ENCODE results near the gene MED9.

The MED9 gene

GRCh38 chr17:17511293-17511741, 34.5 kb downstream of the MED9 start:
- TF ChIP-seq SPI1 (IDR thresholded peaks at IDR 0.05; ENCODE audit: low read depth, low read length) (no peak), PAX5 (IDR thresholded peaks at IDR 0.05; ENCODE audit: insufficient read depth, low read length, severe bottlenecking) (no peak), POLR2AphosphoS5 (IDR thresholded peaks at IDR 0.05; ENCODE audit: low read depth, low read length) (no peak), POU2F2 (IDR thresholded peaks at IDR 0.05; ENCODE audit: low read depth, low read length) (no peak), TAF1 (IDR thresholded peaks at IDR 0.05; ENCODE audit: low read depth, low read length) (no peak), POLR2A (IDR thresholded peaks at IDR 0.05; ENCODE audit: low read depth, low read length) (no peak)
- FAIRE-seq: no peak
- DNase-seq (ENCODE audit: insufficient read length, low spot score): no peak

- DNase-seq (ENCODE audit: insufficient read length, low spot score) (no peak), FAIRE-seq (no peak)
- TF ChIP-seq PAX5 (IDR thresholded peaks at IDR 0.05; ENCODE audit: insufficient read depth, low read length, severe bottlenecking) (no peak), SPI1 (IDR thresholded peaks at IDR 0.05; ENCODE audit: low read depth, low read length) (no peak), TAF1 (IDR thresholded peaks at IDR 0.05; ENCODE audit: low read depth, low read length) (no peak), POU2F2 (IDR thresholded peaks at IDR 0.05; ENCODE audit: low read depth, low read length) (no peak), POLR2AphosphoS5 (IDR thresholded peaks at IDR 0.05; ENCODE audit: low read depth, low read length) (no peak), POLR2A (IDR thresholded peaks at IDR 0.05; ENCODE audit: low read depth, low read length) (no peak)
Measured at GRCh38 chr17:17511881-17512858, 35.4 kb downstream of the MED9 start.

GRCh38 chr17:17512866-17513265, 36.1 kb downstream of the MED9 start:
- no peak for TF ChIP-seq TAF1 (IDR thresholded peaks at IDR 0.05; ENCODE audit: low read depth, low read length)
- TF ChIP-seq POLR2AphosphoS5 (IDR thresholded peaks at IDR 0.05; ENCODE audit: low read depth, low read length): no peak
- no peak for TF ChIP-seq POU2F2 (IDR thresholded peaks at IDR 0.05; ENCODE audit: low read depth, low read length)
- TF ChIP-seq SPI1 (IDR thresholded peaks at IDR 0.05; ENCODE audit: low read depth, low read length): no peak
- TF ChIP-seq POLR2A (IDR thresholded peaks at IDR 0.05; ENCODE audit: low read depth, low read length): no peak
- no peak for FAIRE-seq
- DNase-seq (ENCODE audit: insufficient read length, low spot score): no peak

DNA sequence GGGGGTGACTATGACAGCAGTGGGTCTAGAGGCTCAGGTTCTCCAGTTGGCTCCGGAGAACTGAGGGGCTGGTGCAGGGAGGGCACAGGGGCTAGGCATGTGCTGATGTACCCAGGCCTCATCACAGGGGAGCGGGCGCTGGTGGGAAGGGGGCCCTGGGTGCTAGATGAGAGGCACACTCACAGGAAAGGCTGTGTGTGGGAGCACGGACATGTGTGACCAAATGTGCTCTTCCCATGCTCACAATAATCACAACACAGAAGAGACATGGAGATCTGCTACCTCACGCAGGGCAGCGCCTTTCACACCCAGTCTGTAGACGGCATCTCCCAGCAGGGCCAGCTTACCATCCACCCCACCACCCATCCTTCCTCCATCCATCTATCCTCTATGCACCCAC, 36.8 kb downstream of the MED9 start:
- no peak for FAIRE-seq
- TF ChIP-seq TAF1 (IDR thresholded peaks at IDR 0.05; ENCODE audit: low read depth, low read length): no peak
- no peak for TF ChIP-seq SPI1 (IDR thresholded peaks at IDR 0.05; ENCODE audit: low read depth, low read length)
- no peak for TF ChIP-seq POU2F2 (IDR thresholded peaks at IDR 0.05; ENCODE audit: low read depth, low read length)
- TF ChIP-seq POLR2AphosphoS5 (IDR thresholded peaks at IDR 0.05; ENCODE audit: low read depth, low read length): no peak
- no peak for TF ChIP-seq POLR2A (IDR thresholded peaks at IDR 0.05; ENCODE audit: low read depth, low read length)
- no peak for TF ChIP-seq PAX5 (IDR thresholded peaks at IDR 0.05; ENCODE audit: insufficient read depth, low read length, severe bottlenecking)

DNA sequence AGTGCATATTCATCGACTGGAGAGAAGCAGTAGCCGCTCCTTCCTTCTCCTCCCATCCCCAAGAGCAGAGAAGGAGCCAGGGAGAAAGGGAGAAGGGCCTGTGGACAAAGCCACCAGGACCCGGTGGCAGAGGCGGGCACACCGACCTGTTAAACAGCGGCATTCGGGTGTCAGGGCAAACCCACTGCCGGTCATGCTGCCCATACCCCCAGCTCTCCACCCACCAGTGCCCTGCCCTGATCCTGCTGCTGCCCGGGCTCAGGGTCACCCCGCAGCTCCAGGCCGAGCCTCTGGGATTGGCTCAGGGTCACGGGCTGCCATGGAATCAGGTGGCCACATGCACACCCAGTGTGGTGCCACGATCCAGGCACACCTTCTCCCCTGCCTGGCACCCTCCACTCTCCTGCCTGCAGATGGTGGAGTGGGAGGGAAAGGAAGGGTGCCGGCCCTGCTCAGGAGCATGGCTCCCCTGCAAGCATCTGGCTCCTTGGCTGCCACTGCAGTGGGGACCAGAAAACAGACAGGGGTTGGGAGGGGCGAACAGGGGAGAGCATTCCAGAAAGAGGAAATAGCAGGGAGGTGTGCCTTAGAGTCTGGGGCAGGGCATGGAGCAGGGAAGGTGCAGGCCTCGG, 37.7 kb downstream of the MED9 start:
- no peak for FAIRE-seq
- no peak for TF ChIP-seq TAF1 (IDR thresholded peaks at IDR 0.05; ENCODE audit: low read depth, low read length)
- no peak for TF ChIP-seq PAX5 (IDR thresholded peaks at IDR 0.05; ENCODE audit: insufficient read depth, low read length, severe bottlenecking)
- TF ChIP-seq POU2F2 (IDR thresholded peaks at IDR 0.05; ENCODE audit: low read depth, low read length): no peak
- no peak for TF ChIP-seq SPI1 (IDR thresholded peaks at IDR 0.05; ENCODE audit: low read depth, low read length)
- no peak for TF ChIP-seq POLR2A (IDR thresholded peaks at IDR 0.05; ENCODE audit: low read depth, low read length)
- TF ChIP-seq POLR2AphosphoS5 (IDR thresholded peaks at IDR 0.05; ENCODE audit: low read depth, low read length): no peak
- no peak for DNase-seq (ENCODE audit: insufficient read length, low spot score)

More for the DNA sequence above, 36.8 kb downstream of the MED9 start:
- no peak for DNase-seq (ENCODE audit: insufficient read length, low spot score)

- FAIRE-seq (no peak), DNase-seq (ENCODE audit: insufficient read length, low spot score) (no peak)
- TF ChIP-seq POU2F2 (IDR thresholded peaks at IDR 0.05; ENCODE audit: low read depth, low read length) (no peak), PAX5 (IDR thresholded peaks at IDR 0.05; ENCODE audit: insufficient read depth, low read length, severe bottlenecking) (no peak), SPI1 (IDR thresholded peaks at IDR 0.05; ENCODE audit: low read depth, low read length) (no peak)
Measured at GRCh38 chr17:17514993-17515933, 38.5 kb downstream of the MED9 start.

- FAIRE-seq (no peak), DNase-seq (ENCODE audit: insufficient read length, low spot score) (no peak)
- TF ChIP-seq POU2F2 (IDR thresholded peaks at IDR 0.05; ENCODE audit: low read depth, low read length) (no peak), POLR2A (IDR thresholded peaks at IDR 0.05; ENCODE audit: low read depth, low read length) (no peak), POLR2AphosphoS5 (IDR thresholded peaks at IDR 0.05; ENCODE audit: low read depth, low read length) (no peak), SPI1 (IDR thresholded peaks at IDR 0.05; ENCODE audit: low read depth, low read length) (no peak)
Measured at GRCh38 chr17:17515934-17516930, 39.4 kb downstream of the MED9 start.
